ENCODE measurements around the gene ACP6. TPM values are rescaled to one million over a fixed set of nuclear protein-coding genes. Genes with fewer than 3 reads are reported as not detected.

The ACP6 gene
- polyA plus RNA-seq, 3 donors: 2.0 to 4.1 (median 2.1) TPM

DNA sequence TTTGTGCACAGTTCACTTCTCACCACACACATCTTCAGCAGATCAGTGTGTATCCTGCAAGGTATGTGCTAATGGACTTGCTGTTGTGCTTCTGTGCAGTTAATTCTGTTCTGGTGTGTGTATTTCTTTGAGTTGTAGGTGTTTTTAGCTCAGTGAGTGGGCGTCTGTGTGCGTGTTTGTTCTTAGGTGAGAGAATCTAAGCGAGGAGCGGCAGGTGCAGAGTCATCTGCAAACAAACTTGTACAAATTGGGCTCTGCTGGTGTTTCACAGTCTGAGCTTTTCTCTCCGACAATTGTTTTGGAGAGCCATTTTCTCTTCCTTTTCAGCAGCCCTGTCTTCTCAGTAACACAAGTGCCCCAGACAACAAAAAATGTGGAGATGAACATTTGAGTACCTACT, 43.6 kb downstream of the ACP6 start:
- Histone ChIP-seq H3K9ac (ENCODE audit: insufficient read depth, low read length, poor library complexity, severe bottlenecking) (no peak overlapping the region), H3K79me2 (ENCODE audit: insufficient read depth, low read length) (no peaks in the 10 kb centered on the region), H3K27me3 (ENCODE audit: control insufficient read depth in 2 of 2, insufficient read depth in 2 of 2, low read length in 2 of 2) (no peaks in the 10 kb centered on the region), H4K20me1 (ENCODE audit: insufficient read depth, low read length) (no peaks in the 10 kb centered on the region), H3K36me3 (replicated peaks in 1 of 2; ENCODE audit: control insufficient read depth in 1 of 2, insufficient read depth in 2 of 2, low read length in 2 of 2) (no peaks in the 10 kb centered on the region), H3K9me3 (replicated peaks in 1 of 2; ENCODE audit: control insufficient read depth in 1 of 2, insufficient read depth in 1 of 2, low read length in 2 of 2) (no peaks in the 10 kb centered on the region), H3K4me2 (replicated peaks; ENCODE audit: extremely low read depth, low read length, poor library complexity, severe bottlenecking) (no peak overlapping the region), H3K4me1 (ENCODE audit: control insufficient read depth in 1 of 2, insufficient read depth in 2 of 2, low read length in 2 of 2) (peaks cover 29 to 30% of the 10 kb centered on the region in 2 donors), H3K27ac (ENCODE audit: low read depth in 1 of 2, low read length in 2 of 2) (no peak overlapping the region), H2AFZ (ENCODE audit: insufficient read depth, low read depth, low read length, poor library complexity, severe bottlenecking) (no peak overlapping the region), H3K4me3 (replicated peaks in 1 of 3; ENCODE audit: low read depth in 2 of 3, low read length in 3 of 3) (no peak overlapping the region)
- no CpG with 5 or more reads among the region's 5 CpGs for WGBS (ENCODE audit: insufficient coverage)
- Mint-ChIP-seq H3K4me1 (peaks cover 20% of the 10 kb centered on the region), H3K27me3 (ENCODE audit: low read depth in 3 of 3) (peaks cover 2 to 4% (median 4%) of the 10 kb centered on the region in 3 donors), H3K27ac (no peak overlapping the region), H3K9me3 (no peaks in the 10 kb centered on the region), H3K36me3 (peaks cover 0 to 2% of the 10 kb centered on the region in 2 donors), H3K4me3 (no peak overlapping the region)
- DNase-seq: no peak
- no peak for TF ChIP-seq CTCF (IDR thresholded peaks at IDR 0.05)
- intact Hi-C loops (cut with micrococcal nuclease): loop anchor here in 1 of 2 donors (10.0 kb wide), 1 partner anchor 352 kb away; no protein-coding TSS in a partner anchor

- no CpG with 5 or more reads among the region's 2 CpGs for WGBS (ENCODE audit: insufficient coverage)
- peaks cover 20% of the 10 kb centered on the region for H3K4me1 Mint-ChIP-seq
- peaks cover 29 to 30% of the 10 kb centered on the region in 2 donors for H3K4me1 ChIP-seq (ENCODE audit: control insufficient read depth in 1 of 2, insufficient read depth in 2 of 2, low read length in 2 of 2)
These were observed 44.0 kb downstream of the ACP6 start for GRCh38 chr1:147626291-147626690.

More at GRCh38 chr1:147626291-147626690, 44.0 kb downstream of the ACP6 start:
- TF ChIP-seq CTCF (IDR thresholded peaks at IDR 0.05): no peak
- no peak for DNase-seq
- Histone ChIP-seq H4K20me1 (ENCODE audit: insufficient read depth, low read length) (no peaks in the 10 kb centered on the region), H3K27ac (ENCODE audit: low read depth in 1 of 2, low read length in 2 of 2) (no peak overlapping the region), H3K79me2 (ENCODE audit: insufficient read depth, low read length) (no peaks in the 10 kb centered on the region), H3K9me3 (replicated peaks in 1 of 2; ENCODE audit: control insufficient read depth in 1 of 2, insufficient read depth in 1 of 2, low read length in 2 of 2) (no peaks in the 10 kb centered on the region), H3K27me3 (ENCODE audit: control insufficient read depth in 2 of 2, insufficient read depth in 2 of 2, low read length in 2 of 2) (no peaks in the 10 kb centered on the region), H2AFZ (ENCODE audit: insufficient read depth, low read depth, low read length, poor library complexity, severe bottlenecking) (no peak overlapping the region), H3K4me3 (replicated peaks in 1 of 3; ENCODE audit: low read depth in 2 of 3, low read length in 3 of 3) (no peak overlapping the region), H3K4me2 (replicated peaks; ENCODE audit: extremely low read depth, low read length, poor library complexity, severe bottlenecking) (no peak overlapping the region), H3K36me3 (replicated peaks in 1 of 2; ENCODE audit: control insufficient read depth in 1 of 2, insufficient read depth in 2 of 2, low read length in 2 of 2) (no peaks in the 10 kb centered on the region), H3K9ac (ENCODE audit: insufficient read depth, low read length, poor library complexity, severe bottlenecking) (no peak overlapping the region)
- intact Hi-C loops (cut with micrococcal nuclease): loop anchor here in 1 of 2 donors (10.0 kb wide), 1 partner anchor 351 kb away; no protein-coding TSS in a partner anchor
- Mint-ChIP-seq H3K36me3 (peaks cover 0 to 2% of the 10 kb centered on the region in 2 donors), H3K27ac (no peak overlapping the region), H3K9me3 (no peaks in the 10 kb centered on the region), H3K4me3 (no peak overlapping the region), H3K27me3 (ENCODE audit: low read depth in 3 of 3) (peaks cover 2 to 4% (median 3%) of the 10 kb centered on the region in 3 donors)
